ENCODE results near the gene CACNA1H. TPM values are rescaled to one million over a fixed set of nuclear protein-coding genes. Genes with fewer than 3 reads are reported as not detected.

Gene CACNA1H
- total and polyA plus RNA-seq, 2 of the 4 experiments (the other 2 are of a cell fraction) = 1.6 to 5.8 TPM

DNA sequence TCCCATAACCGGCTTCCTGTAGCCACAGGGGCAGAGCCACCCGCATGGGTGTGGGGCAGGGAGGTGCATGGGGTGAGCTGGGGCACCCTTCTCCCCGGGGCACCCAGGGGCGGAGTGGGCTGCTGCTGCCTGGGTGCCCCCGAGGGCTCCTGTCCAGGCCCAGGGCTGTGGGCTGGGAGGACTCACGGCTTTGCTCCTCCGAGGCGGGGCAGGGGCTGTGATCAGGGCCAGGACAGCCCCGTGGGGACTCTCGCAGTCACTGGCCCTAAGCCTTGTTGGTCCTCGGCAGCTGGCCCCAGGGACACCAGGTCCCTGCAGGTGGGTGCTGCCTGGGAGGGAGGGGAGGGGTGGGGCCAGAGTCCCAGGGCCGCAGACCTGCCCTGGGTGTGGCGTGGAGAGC, 19.7 kb downstream of the CACNA1H start:
- Histone ChIP-seq H3K56ac (ENCODE audit: extremely low read depth, insufficient read depth, low read length) (no peak overlapping the region), H3K18ac (ENCODE audit: low read depth, low read length) (no peak overlapping the region), H2BK20ac (ENCODE audit: low read depth, low read length) (no peak overlapping the region), H4K91ac (ENCODE audit: insufficient read depth, low read depth, low read length) (no peak overlapping the region), H3K9ac (ENCODE audit: low read depth, low read length) (no peak overlapping the region), H2AFZ (replicated peaks; ENCODE audit: low read length, poor library complexity) (no peak overlapping the region), H3K9me1 (ENCODE audit: insufficient read depth, low read length) (0 out of 2 replicates have a peak, but pooled peaks cover 3% of the 10 kb centered on the region), H2BK5ac (ENCODE audit: low read depth, low read length, poor library complexity, severe bottlenecking) (no peak overlapping the region), H3K36me3 (ENCODE audit: control insufficient read depth, insufficient read depth, low read length) (no peaks in the 10 kb centered on the region), H3K79me1 (ENCODE audit: low read depth in 1 of 2, low read length in 2 of 2) (no peaks in the 10 kb centered on the region), H3K4me2 (ENCODE audit: low read depth, low read length) (no peak overlapping the region), H3K23ac (ENCODE audit: low read depth, low read length) (no peak overlapping the region), H2BK120ac (ENCODE audit: low read depth, low read length) (no peak overlapping the region), H2AK9ac (replicated peaks; ENCODE audit: low read depth, low read length, poor library complexity) (no peak overlapping the region), H3K27ac (ENCODE audit: insufficient read depth, low read length) (no peak overlapping the region), H3K4me3 (ENCODE audit: insufficient read depth, low read depth, low read length) (no peak overlapping the region), H3K4me1 (ENCODE audit: control insufficient read depth, insufficient read depth, low read length) (peaks cover 20% of the 10 kb centered on the region), H4K5ac (ENCODE audit: low read depth, low read length) (no peak overlapping the region), H2BK15ac (ENCODE audit: low read depth, low read length) (no peak overlapping the region), H3K14ac (replicated peaks; ENCODE audit: low read depth, low read length) (no peak overlapping the region), H2AK5ac (ENCODE audit: low read depth, low read length) (no peak overlapping the region), H4K20me1 (ENCODE audit: insufficient read depth, low read length) (no peaks in the 10 kb centered on the region; the same call in 1 of the 2 replicates), H4K8ac (ENCODE audit: low read depth in 2 of 2, low read length in 2 of 2) (no peak overlapping the region), H3K9me3 (ENCODE audit: control insufficient read depth, insufficient read depth, low read length) (no peaks in the 10 kb centered on the region), H3K4ac (ENCODE audit: low read depth, low read length) (no peak overlapping the region), H3K27me3 (ENCODE audit: control insufficient read depth, insufficient read depth, low read length) (no peaks in the 10 kb centered on the region; the same call in 1 of the 2 replicates)
- dilution Hi-C loops (cut with HindIII; ENCODE audit: low sequenced_read_pairs, unreplicated experiment) = no loop called here
- ATAC-seq (ENCODE audit: low read depth) = no peak
- POLR2A ChIA-PET (ENCODE audit: unreplicated experiment) = no interaction called here
- no peak for DNase-seq
- no peak for TF ChIP-seq CHD1 (IDR thresholded peaks at IDR 0.05; ENCODE audit: low read depth, low read length)
- in situ Hi-C loops (cut with MboI; ENCODE audit: low sequenced_read_pairs) = no loop called here
- CTCF ChIA-PET = no interaction called here
- intact Hi-C loops (cut with micrococcal nuclease) = no loop called here
- no TSS peak for BruUV-seq (replicated peaks)
- 100% methylated on average over 1 of the region's 13 CpGs; no CpG with 5 or more reads in 1 of the 2 experiments for WGBS, 2 experiments (ENCODE audit: extremely low coverage in 2 of 2, insufficient read length in 1 of 2)
